Activated T-helper 1 cell treated with anti-CD3 and anti-CD28 coated beads, Interleukin-2, amount 50 U/mL, for 16 hours (primary cell): Measurements from ENCODE around the gene IRX1.

Experiments
- DNase-seq, 2 donors: peaks; one replicate each; pipeline ENCODE4 v3.0.0-alpha.2; 2020; ENCODE audit warnings: low read depth in 1 of 2, low spot score in 1 of 2

Gene IRX1

DNA sequence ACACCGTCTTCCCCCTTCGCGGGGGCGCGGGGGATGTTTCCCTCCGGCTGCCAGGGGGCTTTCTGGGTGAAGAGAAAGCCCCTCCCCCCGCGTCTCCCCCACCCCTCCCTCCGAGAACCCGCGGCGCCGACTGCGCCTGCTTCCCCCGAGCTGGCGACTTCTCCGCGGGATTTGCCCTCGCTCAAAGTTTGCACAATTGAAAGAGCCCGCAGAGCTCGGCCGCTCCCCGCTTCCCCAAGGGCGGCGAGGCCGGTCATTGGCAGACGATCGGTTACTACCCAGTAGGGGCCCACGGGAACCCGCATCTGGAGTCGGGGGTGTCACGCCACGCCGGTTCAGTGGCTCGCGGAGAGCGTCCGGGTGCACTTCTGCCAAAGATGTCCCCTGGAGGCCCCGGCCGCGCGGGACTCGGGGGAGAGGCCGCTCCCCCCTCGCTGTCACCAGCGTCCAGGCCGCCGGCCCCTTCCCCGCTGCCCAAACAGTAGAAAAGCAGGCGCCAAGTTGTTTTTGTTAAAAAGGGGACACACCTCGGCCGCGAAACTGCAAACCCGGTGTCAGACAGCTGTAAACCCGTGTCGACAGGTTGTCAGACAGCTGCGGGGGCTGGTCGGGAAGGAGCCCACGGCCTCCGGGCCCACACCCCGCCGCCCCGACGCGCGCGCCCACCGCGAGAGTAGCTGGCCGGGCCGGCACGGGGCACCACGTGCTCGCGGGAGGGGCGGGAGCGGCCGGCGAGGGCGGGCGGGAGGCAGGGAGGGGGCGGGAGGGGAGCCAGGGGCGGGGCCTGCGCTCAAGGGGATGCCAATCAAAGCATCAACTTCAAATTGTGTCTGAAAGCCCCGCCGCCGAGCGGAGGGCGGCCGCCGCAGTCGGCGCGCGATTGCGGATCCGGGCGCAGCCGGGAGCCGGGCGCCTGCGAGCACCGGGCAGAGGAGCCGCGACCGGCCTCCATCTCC, at the start of gene IRX1:
IRX1 (plus strand) TSS at position 827 of the 956 bp plus-strand sequence. CDS start 274 bp downstream, outside the sequence.
- no peak for DNase-seq

DNA sequence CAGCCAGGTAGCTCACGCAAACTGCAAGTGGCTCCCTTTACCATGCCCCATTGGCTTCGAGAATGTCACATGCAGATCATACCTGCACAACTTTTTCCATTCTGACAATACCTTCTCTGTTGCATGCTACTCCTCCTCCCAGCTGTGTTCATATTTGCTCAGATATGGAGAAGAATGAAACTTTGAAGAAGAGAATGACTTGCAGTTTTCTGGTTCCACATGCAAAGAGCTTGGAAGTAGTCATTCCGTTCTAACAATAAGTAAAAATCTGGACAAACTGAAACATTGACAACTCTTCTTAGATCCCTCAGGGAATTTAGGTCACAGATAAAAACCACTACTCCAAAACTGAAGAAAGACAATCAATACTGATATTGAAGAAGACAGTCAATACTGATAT, 49.6 kb upstream of the IRX1 start:
- no peak for DNase-seq

DNA sequence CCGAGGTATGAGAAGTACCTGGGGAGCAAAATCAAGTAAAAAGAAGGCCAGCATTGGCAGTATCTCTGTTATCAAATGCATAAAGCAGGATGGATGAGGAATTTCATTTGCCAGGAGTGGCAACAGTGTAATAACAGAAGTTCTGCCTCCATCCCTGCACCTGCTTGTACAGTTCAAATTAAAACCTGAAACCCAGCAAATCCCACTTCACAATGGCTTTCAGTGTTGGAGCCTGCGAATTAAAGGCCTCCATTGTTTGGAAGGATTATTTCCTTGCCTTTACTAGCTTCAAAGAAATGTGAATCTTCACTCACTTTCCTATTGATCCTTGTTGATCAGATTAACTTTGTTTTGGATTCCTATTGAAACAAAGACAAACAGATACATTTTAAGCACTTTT, 31.5 kb upstream of the IRX1 start:
- DNase-seq, result no peak

DNA sequence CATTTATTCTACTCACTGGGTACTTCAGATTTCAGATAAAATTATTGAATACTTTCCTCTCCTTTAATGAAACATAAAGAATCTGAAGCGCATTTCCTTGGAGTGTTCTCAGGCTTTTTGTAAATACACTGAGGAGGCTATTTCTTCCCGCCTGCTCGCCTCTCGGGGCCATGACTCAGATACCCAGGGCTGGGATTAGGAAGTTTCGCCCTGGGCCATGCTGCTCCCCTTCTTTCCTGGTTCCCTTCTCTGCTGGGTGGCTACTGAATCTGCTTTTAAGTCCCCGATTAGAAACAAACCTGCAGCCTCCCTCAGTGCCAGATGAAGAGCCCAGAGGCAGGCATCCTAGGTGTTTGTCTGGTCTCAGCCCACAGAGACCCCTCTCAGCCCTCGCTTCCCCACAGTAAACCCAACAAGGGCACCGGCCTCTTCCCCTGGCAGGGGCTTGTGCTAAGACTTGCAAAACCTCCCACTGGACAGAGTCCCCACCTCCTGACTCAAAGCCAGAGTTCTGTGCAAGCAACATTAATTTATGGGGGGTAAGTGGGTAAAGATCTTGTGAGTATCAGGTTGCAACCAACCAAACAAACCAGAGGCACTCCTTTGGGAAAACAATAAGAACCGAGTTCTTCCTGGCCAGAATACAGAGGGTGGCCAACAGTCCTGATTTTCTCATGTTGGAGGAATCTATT, 30.7 kb upstream of the IRX1 start:
- no peak for DNase-seq

DNA sequence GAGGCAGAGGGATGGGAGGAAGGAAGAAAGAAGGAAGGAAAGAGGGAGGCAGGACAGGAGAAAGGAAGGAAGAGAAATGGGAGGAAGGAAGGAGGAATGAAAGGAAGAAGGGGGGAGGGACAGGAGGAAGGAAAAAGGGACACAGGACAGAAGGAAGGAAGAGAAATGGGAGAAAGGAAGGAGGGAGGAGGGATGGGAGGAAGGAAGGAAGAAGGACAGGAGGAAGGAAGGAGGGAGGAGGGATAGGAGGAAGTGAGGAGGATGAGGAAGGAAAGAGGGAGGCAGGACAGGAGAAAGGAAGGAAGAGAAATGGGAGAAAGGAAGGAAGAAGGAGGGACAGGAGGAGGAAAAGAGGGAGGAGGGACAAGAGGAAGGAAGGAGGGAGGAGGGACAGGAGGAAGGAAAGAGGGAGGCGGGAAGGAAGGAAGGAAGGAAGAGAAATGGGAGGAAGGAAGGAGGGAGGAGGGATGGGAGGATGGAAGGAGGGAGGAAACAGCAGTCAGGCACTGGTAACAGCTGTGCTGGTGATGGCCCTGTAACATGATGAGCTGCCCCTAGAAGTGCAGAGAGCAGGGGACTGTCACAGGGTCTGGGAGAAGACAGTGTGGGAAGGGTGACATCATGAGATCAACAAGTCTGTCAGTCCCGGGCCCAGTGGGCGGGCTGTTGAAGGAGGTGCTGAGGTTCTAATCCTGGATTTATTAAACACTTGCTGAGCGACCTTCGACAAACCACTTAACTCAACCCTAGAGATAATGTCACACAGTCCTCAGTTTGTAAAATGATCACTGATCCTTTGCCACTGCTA, 10.7 kb upstream of the IRX1 start:
- no peak for DNase-seq

- no peak for DNase-seq
These were observed 5.3 kb upstream of the IRX1 start for GRCh38 chr5:3590161-3590966.

DNA sequence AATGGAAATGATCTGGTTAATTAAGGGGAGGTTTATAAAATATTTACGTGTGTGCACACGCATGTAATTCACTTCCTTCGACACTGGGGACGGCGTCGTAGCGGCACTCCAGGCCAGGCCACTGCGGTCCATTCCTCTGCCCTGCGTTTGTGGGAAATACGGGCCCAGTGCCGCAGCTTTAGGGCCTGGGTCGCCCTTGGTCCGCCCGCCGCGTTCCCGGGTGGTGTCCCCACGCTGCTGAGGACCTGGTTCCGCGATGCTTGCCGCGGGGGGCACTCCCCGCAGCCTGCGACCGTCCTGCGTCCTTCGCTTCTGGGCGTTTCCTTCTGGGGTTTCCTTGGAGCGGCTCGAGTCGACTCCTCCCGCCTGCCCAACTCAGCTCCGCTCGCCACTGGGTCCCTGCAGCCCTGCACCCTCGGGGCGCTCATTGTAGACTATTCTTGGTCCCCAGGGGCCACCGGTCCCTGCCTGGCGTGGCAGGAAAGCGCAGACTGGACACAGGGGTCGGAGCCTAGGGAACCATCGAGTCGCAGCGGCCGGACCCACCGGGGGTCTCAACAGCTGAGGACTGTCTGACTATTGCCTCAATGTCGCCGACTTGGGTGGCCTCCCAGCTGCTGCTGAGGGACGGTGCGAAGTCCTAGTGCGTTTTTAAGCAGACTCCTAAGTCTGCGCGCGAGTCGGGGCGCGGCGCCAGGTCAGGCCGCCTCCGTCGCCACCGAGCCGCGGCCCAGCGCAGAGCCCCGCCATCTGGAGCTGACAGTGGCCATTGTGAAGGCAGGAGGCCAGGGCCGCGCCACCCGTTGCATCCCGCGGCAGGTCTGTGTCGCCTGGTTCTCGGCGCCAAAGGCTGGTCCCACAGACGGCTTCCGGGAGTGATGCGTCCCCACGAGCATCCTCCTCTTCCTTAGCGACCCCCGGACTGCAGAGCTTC, 4.4 kb upstream of the IRX1 start:
- DNase-seq, result no peak

DNA sequence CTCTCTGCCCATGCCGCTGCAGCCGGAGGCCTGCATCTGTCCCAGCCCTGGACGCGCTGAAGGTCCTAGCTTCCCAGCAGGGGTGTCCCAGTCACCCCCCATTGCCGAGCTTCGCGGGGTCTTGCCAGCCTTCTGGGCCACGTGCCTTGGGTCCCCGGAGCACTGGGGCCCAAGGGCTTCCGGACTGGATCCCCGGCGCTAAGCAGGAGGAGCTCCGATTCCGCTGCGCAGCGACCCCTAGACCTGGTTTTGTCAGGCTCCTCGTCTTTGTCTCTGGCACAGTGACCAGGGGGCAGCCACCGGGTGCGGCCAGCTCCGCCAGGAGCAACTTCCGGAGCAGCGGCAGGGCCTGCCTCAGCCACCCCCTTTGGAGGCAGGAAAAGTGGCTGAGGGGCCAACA, 3.3 kb upstream of the IRX1 start:
- no peak for DNase-seq

GRCh38 chr5:3593771-3594509, 1.7 kb upstream of the IRX1 start:
- DNase-seq, result no peak

- DNase-seq, result no peak
These were observed 1.1 kb upstream of the IRX1 start for GRCh38 chr5:3594510-3595005.

GRCh38 chr5:3596261-3596825, 711 bp downstream of the IRX1 start:
- DNase-seq, result no peak

GRCh38 chr5:3596857-3597166, 1.2 kb downstream of the IRX1 start:
- no peak for DNase-seq

DNA sequence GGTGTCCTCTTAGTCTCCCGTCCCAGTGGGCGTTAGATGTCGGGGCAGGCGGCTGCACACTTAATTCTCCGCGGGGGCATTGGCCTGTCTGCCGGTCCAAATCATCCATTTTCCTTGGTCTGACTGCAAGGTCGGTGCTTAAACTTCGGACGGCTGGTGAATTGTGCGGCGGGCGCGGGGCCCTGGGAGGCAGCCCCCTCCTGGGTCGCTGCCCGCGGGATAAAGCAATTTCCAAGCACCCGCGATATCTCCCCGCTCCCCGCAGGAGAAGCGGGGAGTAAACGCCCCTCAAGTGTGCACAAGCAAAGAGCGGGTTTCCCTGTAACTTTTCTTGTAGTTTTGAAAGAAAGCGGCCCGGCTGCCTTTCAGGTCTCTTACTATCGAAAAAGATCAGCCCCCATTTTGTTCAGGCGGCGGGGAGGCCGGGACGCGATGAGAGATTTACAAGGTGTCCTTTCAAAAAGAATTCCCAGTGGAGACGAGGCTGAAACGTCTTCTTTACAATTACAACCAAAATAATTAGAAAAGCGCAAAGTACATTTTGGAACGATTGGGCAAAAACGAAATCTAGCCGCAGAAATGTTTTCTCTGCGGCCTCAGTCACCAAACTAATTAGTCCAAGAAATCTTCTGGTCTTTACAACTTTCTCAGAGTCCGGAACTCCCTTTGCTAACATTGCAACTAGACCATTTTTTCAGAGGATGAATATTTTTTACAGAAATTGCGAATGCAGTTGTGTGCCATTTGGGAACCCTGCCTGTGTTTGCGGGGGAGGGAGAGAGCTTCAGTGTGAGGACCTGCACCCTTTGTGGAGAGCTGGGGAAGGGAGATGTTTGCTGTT, 1.8 kb downstream of the IRX1 start:
- no peak for DNase-seq

DNA sequence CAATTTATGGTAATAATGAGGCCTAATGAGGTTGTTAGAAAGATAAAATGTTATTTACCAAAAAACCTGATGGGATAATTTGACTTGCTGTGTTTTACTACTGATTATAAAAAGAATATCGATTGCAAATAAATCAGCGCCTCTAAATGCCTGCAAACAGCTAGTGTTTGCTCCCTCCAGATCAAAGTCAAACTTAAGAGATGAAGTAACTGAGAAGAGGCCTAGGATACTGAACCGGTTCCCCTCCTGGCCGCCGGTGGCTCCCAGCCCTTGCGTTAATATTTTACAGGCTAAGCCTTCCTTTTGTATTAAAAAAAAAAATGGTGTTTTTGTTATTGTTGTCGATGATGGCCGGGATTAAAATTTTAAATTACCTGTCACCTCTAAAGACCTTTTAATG, 2.6 kb downstream of the IRX1 start:
- DNase-seq, result no peak

- DNase-seq, result no peak
These were observed 3.2 kb downstream of the IRX1 start for GRCh38 chr5:3598769-3599211.

DNA sequence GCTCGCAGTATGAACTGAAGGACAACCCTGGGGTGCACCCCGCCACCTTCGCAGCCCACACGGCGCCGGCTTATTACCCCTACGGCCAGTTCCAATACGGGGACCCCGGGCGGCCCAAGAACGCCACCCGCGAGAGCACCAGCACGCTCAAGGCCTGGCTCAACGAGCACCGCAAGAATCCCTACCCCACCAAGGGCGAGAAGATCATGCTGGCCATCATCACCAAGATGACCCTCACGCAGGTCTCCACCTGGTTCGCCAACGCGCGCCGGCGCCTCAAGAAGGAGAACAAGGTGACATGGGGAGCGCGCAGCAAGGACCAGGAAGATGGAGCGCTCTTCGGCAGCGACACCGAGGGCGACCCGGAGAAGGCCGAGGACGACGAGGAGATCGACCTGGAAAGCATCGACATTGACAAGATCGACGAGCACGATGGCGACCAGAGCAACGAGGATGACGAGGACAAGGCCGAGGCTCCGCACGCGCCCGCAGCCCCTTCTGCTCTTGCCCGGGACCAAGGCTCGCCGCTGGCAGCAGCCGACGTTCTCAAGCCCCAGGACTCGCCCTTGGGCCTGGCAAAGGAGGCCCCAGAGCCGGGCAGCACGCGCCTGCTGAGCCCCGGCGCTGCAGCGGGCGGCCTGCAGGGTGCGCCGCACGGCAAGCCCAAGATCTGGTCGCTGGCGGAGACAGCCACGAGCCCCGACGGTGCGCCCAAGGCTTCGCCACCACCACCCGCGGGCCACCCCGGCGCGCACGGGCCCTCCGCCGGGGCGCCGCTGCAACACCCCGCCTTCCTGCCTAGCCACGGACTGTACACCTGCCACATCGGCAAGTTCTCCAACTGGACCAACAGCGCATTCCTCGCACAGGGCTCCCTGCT, 3.8 kb downstream of the IRX1 start:
- no peak for DNase-seq
